DMS79 (cell line): ENCODE measurements around the gene AQP6.
"Not testable (repeated sequence)": the region's sequence is repeated elsewhere in the genome, so short reads cannot be mapped to it uniquely, and the experiment has no call there.

Experiments
- DNase-seq: peaks from one replicate; lab custom pipeline; 2025; lab: John Stamatoyannopoulos, UW

AQP6 gene

DNA sequence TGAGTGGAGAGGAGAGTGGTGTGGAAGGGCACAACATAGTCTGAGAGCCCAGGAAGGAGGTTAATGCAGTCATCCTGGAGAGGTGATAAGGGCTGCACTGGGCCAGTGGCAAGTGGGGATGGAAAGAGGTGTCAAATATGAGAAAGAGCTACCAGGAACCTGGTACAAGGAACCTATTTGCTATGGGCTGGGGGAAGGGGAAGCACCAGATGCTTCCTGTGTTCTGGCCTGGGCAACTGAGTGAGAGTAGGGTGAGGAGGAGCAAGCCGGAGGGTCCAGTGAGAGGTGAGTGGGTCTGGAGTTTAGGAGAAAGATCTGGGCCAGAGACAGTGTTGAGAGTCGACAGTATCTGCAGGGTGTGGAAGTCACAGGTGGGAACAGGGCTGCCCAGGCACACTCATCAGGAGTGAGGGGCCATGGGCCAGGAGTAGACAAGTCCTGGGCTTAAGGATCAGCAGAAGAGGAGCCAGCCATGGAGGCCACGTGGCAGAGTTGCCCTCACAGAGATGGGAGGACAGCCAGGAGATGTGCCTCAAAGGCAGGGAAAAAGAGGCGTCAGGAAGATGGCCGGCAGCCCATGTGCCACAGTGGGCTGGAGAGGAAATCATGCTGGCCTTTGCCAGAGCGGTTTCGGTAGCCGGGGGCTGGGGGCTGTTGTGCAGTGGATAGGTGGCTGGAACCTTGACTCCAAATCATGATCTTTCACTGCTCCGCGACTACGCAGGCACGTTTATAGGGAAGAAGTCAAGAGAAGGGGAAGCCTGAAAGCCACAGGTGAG is 2.9 kb upstream of the AQP6 start:
- no peak for DNase-seq

DNA sequence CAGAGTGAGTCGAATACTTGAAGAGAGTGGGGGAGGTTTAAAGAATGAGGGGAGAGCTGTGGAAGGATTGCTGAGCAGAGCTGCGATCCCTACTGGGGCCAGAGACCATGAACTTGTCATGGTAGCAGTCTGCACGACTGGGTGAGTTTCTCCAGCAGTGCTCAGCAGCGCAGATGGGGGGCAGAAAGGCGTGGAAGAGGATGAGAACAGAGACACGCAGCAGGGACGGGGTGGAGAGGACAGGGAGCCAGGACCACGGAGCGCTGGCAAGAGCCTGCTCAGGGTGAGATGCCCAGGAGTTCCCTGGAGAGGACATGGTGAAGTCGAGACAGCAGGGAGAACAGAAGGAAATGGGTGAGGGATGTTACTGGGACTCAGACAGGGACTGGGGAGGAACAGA is 2.1 kb upstream of the AQP6 start:
- no peak for DNase-seq

DNA sequence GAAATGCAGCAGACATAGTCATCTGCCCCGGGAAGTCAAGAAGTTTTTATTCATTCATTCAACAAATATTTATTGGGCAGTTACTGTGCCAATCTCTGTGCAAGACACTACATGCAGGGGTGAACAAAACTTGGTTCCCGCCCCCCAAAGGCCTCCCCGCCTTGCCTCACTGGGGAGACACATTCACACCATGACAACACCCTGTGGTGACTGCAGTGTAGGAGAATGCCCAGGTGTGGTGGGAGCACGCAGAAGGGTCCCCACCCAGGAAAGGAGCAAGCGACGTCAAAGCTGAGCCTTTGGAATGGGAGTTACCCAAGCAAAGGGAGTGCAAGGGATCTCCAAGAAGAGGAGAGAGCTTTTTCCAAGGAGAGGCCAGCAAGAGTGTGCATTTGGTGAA is 1.6 kb upstream of the AQP6 start:
- no peak for DNase-seq

DNA sequence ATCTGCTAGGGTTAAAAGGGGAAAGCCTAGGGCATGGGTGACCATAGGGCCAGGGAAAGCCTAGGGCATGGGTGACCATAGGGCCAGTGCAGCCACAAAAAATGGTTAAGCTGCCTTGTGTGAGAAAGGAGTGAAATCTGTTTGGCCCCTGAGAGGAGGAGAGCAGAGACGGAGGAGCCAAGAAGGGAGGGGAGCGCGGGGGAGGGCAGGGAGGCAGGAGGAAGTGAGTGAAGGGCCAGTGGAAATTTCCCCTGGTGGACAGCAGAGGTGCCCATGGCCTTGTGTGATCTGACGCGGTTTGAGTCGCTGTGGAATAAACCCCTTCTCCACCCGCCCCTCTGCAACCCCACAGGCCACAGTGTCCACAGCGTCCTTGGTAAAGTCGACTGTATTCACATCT is 618 bp upstream of the AQP6 start:
- no peak for DNase-seq

DNA sequence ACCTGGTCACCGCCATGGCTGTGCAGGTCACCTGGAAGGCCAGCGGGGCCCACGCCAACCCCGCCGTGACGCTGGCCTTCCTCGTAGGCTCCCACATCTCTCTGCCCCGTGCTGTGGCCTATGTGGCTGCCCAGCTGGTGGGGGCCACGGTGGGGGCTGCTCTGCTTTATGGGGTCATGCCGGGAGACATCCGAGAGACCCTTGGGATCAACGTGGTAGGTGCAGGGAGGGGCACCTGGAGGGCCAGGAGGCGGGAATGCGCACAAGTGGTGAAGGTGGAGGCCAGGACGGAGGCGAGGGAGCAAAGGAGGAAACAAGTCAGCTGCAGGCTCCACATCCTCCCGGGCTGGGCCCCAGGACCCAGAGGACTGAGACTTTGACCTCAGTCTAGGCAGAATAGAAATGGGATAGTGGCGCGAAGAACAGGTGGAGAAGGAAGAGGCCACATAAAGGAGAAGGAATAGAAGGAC is 649 bp downstream of the AQP6 start:
- no peak for DNase-seq

DNA sequence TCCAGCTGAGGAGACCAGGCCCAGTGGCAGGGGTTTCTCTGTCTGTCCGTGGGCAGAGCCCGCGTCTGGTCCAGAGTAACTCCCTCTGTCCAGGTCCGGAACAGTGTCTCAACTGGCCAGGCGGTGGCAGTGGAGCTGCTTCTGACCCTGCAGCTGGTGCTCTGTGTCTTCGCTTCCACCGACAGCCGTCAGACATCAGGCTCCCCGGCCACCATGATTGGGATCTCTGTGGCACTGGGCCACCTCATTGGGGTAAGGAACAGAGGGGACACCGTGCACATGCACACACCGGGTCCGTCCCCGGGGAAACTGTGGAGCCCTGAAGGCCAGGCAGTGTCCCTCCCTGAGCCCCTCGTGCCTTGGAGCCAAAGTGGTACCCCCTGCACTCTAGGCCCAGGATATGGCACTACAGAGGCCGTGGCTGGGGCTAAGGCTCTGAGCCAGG is 1.5 kb downstream of the AQP6 start:
- no peak for DNase-seq

DNA sequence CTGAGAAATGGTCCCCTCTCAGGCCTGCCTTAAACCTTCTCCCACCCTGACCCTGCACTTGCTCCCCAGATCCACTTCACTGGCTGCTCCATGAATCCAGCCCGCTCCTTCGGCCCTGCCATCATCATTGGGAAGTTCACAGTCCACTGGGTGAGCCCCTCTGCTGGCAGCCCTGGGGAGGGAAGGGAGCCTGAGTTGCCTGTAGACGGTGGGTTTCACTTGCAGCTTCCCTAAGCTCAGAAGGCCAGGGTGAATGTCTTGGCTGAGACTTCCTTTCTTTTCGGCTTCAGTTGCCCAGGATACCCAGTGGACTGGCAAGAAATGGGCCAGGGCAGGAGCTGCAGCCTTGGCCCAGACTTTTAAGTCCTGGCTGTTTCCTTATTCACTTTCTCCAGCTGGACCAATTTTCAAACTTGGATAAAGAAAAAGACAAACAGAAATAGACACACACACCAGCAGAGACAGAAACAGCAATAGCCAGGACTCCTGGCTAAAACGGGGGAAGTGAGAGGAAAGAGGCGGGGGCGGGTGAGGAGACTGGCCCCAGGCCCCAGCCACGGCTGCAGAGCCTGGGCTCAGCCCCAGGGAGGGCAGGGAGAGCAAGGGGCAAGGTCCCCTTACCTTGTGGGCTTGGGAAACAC is 2.0 kb downstream of the AQP6 start:
- DNase-seq: no peak

DNA sequence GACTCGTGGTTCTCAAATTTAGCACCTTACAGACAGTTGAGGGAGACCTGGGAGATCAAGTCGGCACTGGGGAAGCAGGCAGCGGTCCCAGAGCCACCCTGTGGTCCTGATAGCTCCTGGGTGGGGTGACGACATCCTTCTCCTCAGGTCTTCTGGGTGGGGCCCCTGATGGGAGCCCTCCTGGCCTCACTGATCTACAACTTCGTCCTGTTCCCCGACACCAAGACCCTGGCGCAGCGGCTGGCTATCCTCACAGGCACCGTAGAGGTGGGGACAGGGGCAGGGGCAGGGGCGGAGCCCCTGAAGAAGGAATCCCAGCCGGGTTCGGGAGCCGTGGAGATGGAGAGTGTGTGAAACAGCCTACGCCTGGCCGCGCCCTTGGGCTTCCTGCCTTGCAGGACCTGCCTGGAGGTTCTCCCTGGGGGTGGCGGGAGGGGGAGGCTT is 2.6 kb downstream of the AQP6 start:
- no peak for DNase-seq

DNA sequence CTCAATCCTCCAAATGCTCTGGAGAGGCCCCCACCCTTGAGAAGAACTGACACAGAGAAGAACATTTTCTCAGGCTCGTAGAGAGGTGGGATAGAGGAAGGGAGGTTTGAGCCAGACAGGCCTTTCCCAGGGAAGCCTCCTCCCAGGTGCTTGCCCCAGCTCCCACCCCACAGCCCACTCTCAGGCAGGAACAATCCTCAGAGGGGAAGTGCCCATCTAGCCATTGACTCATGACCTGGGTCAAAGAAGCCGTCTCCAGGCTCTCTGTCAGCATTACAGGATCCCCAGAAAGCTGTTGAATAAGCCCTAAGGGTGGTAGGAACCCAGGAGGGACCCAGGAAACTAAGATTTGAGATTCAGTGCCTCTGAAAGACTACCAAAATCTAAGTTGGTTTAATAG is 3.8 kb downstream of the AQP6 start:
- DNase-seq: no peak

DNA sequence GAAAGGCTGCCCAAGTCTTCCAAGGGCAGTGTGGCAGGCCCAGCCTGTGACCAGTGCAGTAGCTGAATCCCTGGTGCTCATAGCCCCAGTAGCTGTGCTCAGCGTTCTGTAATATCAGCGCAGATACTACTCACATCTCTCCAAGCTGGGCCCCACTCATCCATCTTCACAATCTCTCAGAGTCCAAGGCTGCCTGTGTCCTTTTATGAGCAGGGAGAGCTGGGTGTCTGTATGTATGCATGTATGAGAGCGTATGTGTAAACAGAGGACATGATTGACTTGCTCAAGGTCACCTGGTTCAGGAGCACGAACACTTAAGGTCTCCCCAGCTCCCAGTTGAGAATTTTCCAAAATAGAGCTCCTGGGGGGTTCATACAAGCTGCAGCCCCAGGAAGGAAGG is 5.4 kb downstream of the AQP6 start:
- no peak for DNase-seq

DNA sequence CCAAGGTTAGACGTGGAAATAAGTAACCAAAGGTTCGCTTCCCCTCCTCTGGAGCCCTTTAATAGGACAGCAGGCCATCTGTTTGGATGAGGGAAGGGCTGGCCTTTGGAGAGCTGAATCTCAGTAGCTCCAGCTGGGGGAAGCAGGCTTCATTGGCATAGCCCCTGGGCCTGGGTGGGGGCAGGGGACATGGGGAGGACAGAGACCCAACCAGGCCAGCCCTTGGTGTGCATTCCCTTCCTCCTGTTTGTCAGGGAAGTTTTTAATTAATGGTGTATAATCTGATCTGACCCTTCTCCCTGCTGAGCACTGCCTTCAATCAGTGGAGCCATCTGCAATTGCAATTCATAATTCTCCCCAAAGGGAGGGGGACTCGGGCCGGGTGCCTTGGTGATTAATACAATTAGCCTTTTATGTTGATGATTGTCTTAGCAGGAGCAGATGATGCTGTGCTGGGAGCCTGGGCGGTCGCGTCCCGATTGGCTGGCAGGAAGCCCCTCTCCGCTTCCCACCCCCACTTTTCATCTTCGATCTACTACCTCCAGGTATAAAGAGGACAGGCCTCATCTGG is 6.4 kb downstream of the AQP6 start:
- DNase-seq: no peak

DNA sequence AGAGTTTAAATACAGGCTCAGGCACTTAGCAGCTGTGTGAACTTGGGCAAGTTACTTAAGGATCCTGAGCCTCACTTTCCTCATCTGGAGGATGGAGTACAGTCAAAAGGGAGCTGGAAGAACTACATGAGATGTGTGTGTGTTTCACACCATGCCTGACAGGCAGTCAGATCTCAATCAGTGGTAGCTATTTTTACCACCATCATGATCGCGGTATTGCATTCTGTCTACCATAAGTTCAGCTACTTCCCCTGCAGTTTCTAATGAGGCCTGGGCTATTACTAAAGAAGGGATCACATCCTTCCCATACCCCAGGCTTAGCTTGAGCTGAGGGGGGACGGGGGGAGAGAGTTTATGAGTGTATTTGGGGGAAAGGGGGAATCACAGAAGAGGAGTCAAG is 7.0 kb downstream of the AQP6 start:
- no peak for DNase-seq

DNA sequence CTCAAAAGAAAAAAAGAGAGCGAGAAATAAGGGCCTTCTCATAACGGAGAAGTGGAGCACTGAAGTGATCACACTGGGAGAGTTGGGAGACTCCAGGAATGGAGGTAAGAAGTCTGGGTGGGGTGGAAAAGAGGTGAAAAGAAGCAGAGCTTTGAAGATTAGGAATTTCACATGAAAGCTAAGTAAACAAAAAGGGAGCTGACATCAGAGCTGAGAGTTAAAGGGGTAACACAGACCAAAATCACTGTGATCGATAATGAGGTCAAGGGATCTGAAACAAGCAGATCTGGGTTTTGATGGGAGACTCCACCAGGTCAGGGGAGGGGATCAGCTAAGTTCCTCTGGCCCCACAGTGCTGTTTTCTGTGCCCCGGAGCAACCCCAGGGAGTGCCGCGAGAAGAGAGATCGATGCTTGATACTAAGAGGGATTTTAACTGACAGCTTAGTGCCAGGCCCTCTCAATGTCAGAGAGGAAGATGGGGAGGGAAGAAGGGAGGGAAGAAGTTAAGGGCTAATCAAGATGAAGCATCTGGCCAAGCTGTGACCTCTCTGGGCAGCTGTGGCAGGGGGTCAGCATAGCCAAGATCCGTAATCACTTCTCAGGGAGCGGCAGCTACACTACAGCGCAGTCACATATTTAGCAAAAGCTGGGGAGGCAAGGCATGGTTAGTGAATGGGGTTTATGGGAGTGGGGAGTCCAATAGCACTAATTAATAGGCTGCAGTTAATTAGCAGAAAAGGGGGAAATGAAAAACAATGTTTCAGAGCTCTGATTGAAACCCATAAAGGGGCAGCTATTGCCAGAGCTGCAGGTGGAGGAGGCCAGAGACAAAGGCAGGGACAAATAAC is 8.0 kb downstream of the AQP6 start:
- no peak for DNase-seq

DNA sequence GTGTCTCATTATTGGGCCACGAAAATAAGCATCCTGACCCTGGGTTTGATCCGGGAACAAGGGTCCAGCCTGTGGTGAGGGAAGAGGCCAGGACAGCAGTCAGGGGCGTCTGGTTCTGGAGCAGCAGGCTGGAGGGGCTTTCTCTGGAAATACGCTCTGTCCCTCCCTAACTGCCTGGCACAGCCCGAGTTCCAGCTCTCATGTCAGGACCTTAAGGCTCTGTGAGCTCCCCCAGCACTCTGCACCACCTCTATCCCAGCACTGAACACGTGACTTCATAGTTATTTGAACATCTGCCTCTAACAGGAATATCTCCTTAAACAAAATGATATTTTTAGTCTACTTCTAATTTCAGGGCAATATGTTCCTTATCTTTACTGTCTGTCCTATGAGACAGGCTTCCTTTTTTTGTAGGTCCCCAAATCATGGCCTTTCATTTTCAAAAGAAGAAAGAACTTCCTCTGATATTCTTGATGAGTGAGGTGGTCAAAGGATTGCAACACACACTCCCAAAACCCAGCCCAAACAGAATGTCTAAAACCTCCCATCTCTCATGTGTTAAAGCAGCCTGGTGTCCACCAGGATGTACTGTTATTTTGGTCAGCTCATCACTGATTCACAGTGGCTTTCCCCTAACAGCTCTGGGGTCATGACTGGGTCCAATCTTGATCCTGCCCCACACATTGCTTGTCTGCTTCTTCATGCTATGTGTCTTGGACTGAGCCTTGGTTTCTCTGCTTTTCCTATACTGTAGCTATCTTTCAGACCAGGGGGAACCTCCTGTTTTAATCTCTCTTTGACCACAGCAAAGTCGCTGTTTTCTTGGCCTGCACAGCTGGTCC is 9.7 kb downstream of the AQP6 start:
- DNase-seq: no peak

DNA sequence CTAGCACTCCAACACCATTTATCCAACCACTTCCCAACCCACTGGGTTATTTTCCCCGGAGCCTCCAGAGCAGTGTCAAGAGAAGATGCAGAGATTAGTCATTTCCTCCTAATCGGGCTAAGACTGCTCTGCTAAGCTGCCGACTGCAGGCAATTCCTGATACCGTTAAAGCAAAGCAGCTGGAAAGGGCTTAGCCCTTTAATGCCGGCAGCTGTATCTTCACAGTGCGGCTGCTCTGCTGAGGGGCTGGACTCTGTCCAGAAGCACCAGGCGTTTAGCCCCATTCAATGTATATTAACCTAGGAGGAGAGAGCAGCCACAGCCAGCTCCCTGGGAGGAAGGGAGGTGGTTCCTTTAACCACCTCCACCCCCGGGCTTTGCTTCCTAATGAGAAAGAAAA is 11.1 kb downstream of the AQP6 start:
- DNase-seq: peak; percentile 57

DNA sequence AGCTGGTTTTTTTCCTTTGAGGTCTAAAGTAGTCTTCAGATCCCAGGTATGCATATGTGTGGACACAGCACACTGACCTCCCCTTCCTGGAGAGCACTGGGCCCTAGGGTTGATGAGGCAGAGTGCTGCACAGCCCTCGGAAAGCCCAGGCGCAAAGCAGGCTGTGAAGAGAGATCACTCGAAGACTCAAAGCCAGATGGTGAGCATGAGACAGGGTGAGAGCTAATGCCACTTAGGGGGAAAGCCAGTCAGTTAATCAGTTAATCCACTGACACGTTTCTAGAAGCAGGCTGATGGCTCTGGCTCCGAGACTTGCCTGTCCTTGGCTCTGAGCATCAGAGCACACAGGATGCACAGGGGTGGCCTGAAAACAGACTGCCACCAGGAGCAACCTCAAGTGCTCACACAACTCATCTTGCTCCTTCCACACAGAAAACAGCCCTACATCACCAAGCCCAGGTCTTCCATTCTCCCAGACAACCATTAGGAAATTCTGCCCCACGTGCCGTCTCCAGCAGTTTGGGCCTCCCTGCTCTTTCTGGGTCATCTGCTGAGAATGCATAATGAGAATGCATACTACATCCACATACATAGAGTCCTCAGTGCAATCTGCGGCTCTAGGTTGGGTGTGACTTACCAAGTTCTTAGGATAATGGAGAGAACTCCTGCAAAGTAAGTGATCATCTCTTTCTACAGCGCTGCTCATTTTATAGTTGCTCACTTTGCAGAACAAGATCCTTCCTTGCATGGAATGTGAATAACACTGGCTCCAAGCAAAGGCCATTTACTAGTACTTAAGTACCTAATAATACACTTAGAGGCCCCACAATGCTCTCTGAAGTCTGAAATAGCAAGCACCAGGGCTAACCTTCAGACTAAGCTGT is 12.0 kb downstream of the AQP6 start:
- DNase-seq: no peak

DNA sequence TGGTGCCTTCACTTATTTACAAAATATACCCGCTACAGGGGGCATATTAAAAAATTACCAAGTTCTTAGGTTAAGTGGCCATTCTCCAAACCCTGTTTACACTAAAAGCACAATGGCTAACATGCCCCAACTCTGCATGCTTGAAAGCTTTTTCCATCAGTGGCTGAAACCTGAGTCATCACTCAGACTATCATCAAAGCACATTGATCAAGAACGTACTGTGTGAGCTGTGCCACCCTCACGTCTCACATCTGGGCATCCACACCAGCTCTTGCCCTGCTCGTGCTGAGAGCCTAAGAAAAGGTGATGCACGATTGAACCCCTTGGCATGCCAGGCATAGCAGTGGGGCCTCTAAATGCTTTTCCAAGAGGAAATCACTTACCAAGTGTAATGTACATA is 13.2 kb downstream of the AQP6 start:
- peak; percentile 62 for DNase-seq

DNA sequence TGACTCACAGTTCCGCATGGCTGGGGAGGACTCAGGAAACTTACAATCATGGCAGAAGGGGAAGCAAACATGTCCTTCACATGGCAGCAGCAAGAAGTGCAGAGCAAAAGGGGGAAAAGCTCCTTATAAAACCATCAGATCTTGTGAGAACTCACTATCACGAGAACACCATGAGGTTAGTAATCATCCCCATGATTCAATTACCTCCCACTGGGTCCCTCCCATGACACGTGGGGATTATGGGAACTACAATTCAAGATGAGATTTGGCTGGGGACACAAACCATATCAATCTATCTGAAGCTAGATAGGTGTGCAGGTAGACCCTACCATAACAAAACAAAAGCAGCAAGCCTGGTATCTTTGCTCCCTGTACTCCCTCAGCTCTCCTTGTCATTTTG is 13.7 kb downstream of the AQP6 start:
- DNase-seq: not testable (repeated sequence)

DNA sequence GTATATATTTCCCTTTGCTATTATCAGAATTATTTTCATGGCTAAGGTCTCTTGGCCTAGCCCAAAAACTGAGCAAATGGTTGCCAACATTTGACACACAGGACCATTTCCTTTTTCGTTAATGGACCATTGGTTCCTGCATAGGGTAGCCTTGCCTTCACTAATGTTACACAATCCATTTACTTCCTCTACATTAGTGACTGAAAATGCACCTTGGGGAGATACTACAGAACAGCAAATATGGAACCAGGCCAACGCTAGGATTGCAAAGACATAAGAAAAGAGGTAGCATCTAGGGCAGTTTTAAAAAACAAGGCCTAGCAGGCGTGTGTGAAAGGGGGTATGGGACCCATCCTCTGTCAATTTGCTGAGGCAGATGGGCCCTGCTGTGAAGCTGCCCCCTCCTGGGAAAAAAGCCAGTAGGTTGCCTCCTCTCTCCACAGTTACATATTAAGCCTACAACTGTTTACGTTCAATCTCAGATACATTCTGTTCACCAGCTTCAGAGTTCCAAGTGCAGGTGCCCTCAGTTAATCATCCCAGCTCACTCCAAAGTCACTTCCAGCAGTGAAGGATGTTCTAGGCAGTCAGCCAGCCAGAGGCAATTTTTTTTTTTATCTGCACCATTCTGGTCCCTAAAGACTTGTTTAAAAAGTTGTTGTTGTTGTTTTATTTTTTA is 15.0 kb downstream of the AQP6 start:
- DNase-seq: peak; percentile 57

DNA sequence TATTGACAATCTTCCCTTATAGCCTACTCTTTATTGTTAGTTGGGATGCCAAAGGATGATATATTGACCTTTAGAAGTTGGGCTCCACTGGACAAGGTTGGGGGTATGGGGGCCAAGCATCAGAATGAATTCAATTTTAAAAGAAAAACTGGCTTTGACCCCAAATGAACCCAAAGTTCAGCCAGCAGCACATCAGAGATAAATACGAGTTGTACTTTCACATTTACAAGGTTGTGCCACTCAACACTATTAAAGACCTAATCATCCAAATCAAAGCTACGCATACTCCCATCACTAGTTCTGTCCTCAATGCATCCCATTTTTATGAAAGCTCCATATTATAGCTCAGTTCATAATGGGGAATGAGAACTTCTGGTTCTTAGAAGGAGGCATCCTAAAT is 16.7 kb downstream of the AQP6 start:
- not testable (repeated sequence) for DNase-seq
